ENCODE results near the gene GABARAPL2.

GABARAPL2 gene

GRCh38 chr16:75624921-75625334 lies 58.7 kb downstream of the GABARAPL2 start:
- DNase-seq (no peak), ATAC-seq (ENCODE audit: insufficient read depth, low read depth) (no peak)
- H3K9me3 ChIP-seq (ENCODE audit: insufficient read depth, low read length, severe bottlenecking), result no peaks in the 10 kb centered on the region
- H4K20me1 ChIP-seq (ENCODE audit: insufficient read depth, low read length), result no peaks in the 10 kb centered on the region
- H3K4me2 ChIP-seq (ENCODE audit: insufficient read depth, low read length), result no peak overlapping the region
- H2AFZ ChIP-seq (ENCODE audit: low read depth, low read length), result no peak overlapping the region
- peaks cover 24% of the 10 kb centered on the region for H3K79me2 ChIP-seq (ENCODE audit: insufficient read depth, low read length)
- H3K27ac ChIP-seq (ENCODE audit: low read length), result no peak overlapping the region
- peaks cover 38% of the 10 kb centered on the region for H3K4me1 ChIP-seq (ENCODE audit: insufficient read depth, low read length)
- no peak overlapping the region for H3K9ac ChIP-seq (ENCODE audit: low read depth, low read length)
- peaks cover 55% of the 10 kb centered on the region for H3K36me3 ChIP-seq (ENCODE audit: insufficient read depth, low read length)
- TF ChIP-seq CTCF (IDR thresholded peaks at IDR 0.05; ENCODE audit: borderline replicate concordance, extremely low read depth, low read length, poor library complexity, severe bottlenecking), result no peak
- no peak for TF ChIP-seq EZH2 (IDR thresholded peaks at IDR 0.05; ENCODE audit: borderline replicate concordance, low read depth, low read length, severe bottlenecking)
- no peaks in the 10 kb centered on the region for H3K27me3 ChIP-seq (ENCODE audit: insufficient read depth, low read length, poor library complexity)
- no peak overlapping the region for H3K4me3 ChIP-seq (ENCODE audit: low read depth in 1 of 2, low read length in 2 of 2)

DNA sequence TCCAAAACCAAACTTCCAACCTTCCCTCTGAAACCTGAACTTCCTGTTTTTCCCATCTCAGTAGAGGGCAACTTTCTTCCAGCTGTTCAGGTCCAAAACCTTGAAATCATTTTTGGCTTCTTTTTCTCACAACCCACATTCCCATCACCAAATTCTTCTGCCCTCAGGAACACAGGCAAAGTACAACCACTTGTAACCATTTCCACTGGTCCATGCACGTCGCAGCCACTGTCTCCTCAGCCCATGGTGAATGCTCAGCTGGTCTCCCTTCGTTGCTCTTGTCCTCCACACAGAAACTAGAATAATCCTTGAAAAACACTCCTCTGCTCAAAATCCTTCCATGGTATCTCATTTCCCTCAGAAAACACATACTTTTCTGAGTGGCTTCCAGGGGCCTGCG lies 60.6 kb downstream of the GABARAPL2 start:
- H3K4me1 ChIP-seq (ENCODE audit: insufficient read depth, low read length), result peaks cover 20% of the 10 kb centered on the region
- no peak overlapping the region for H3K4me3 ChIP-seq (ENCODE audit: low read depth in 1 of 2, low read length in 2 of 2)
- no peaks in the 10 kb centered on the region for H3K27me3 ChIP-seq (ENCODE audit: insufficient read depth, low read length, poor library complexity)
- peaks cover 11% of the 10 kb centered on the region for H3K79me2 ChIP-seq (ENCODE audit: insufficient read depth, low read length)
- TF ChIP-seq EZH2 (IDR thresholded peaks at IDR 0.05; ENCODE audit: borderline replicate concordance, low read depth, low read length, severe bottlenecking) (no peak), CTCF (IDR thresholded peaks at IDR 0.05; ENCODE audit: borderline replicate concordance, extremely low read depth, low read length, poor library complexity, severe bottlenecking) (no peak)
- H3K9me3 ChIP-seq (ENCODE audit: insufficient read depth, low read length, severe bottlenecking), result no peaks in the 10 kb centered on the region
- no peak overlapping the region for H3K27ac ChIP-seq (ENCODE audit: low read length)
- no peaks in the 10 kb centered on the region for H4K20me1 ChIP-seq (ENCODE audit: insufficient read depth, low read length)
- ATAC-seq (ENCODE audit: insufficient read depth, low read depth) (no peak), DNase-seq (no peak)
- H2AFZ ChIP-seq (ENCODE audit: low read depth, low read length), result no peak overlapping the region
- H3K36me3 ChIP-seq (ENCODE audit: insufficient read depth, low read length), result peaks cover 64% of the 10 kb centered on the region
- H3K9ac ChIP-seq (ENCODE audit: low read depth, low read length), result no peak overlapping the region
- H3K4me2 ChIP-seq (ENCODE audit: insufficient read depth, low read length), result no peak overlapping the region

All from DND-41 (cell line).